ENCODE results near the gene HOXC5. TPM values are rescaled to one million over a fixed set of nuclear protein-coding genes. Genes with fewer than 3 reads are reported as not detected.

The HOXC5 gene
- total RNA-seq, 4 donors from 2014 or later, result 0.28 to 0.63 (median 0.50) TPM; not detected in 1

DNA sequence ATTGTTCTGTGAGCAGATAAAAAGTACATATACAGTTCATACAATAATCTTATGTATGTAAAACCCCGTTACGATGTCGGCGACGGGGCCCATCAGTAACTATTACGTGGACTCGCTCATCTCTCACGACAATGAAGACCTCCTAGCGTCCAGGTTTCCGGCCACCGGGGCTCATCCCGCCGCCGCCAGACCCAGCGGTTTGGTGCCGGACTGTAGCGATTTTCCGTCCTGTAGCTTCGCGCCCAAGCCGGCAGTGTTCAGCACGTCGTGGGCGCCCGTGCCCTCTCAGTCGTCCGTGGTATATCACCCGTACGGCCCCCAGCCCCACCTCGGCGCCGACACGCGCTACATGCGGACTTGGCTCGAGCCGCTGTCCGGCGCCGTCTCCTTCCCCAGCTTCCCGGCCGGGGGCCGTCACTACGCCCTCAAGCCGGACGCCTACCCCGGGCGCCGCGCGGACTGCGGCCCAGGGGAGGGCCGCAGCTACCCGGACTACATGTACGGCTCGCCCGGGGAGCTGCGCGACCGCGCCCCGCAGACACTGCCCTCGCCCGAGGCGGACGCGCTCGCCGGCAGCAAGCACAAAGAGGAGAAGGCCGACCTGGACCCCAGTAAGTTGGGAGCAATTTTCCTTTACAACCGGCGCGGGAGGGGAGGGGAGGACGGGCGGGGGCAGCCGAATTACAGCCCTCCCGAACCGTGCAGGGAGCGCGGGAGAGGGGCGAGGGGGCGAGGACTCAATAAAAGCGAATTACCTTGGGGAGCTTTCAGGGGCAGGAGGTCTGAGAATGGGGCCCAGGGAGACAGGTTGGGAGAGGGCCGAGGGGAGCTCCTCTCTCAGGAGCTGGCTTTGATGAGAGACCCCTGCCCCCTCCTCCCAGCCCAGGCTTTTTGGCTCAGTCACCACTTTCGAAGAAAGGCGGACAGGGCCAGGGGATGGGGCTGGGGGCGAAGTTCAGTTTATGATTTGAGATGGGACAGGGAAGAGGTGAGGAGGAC, 32.4 kb upstream of the HOXC5 start, which contains the start of gene HOXC9:
HOXC9 (plus strand) TSS at position 46 of the 999 bp plus-strand sequence; CDS start at position 74, 28 bp downstream.
- TF ChIP-seq, protein P1, sequence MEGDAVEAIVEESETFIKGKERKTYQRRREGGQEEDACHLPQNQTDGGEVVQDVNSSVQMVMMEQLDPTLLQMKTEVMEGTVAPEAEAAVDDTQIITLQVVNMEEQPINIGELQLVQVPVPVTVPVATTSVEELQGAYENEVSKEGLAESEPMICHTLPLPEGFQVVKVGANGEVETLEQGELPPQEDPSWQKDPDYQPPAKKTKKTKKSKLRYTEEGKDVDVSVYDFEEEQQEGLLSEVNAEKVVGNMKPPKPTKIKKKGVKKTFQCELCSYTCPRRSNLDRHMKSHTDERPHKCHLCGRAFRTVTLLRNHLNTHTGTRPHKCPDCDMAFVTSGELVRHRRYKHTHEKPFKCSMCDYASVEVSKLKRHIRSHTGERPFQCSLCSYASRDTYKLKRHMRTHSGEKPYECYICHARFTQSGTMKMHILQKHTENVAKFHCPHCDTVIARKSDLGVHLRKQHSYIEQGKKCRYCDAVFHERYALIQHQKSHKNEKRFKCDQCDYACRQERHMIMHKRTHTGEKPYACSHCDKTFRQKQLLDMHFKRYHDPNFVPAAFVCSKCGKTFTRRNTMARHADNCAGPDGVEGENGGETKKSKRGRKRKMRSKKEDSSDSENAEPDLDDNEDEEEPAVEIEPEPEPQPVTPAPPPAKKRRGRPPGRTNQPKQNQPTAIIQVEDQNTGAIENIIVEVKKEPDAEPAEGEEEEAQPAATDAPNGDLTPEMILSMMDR (IDR thresholded peaks at IDR 0.05), result no peak
- ATAC-seq (ENCODE audit: low FRiP score), result peak; percentile 42
- no peak for DNase-seq (ENCODE audit: low spot score)

DNA sequence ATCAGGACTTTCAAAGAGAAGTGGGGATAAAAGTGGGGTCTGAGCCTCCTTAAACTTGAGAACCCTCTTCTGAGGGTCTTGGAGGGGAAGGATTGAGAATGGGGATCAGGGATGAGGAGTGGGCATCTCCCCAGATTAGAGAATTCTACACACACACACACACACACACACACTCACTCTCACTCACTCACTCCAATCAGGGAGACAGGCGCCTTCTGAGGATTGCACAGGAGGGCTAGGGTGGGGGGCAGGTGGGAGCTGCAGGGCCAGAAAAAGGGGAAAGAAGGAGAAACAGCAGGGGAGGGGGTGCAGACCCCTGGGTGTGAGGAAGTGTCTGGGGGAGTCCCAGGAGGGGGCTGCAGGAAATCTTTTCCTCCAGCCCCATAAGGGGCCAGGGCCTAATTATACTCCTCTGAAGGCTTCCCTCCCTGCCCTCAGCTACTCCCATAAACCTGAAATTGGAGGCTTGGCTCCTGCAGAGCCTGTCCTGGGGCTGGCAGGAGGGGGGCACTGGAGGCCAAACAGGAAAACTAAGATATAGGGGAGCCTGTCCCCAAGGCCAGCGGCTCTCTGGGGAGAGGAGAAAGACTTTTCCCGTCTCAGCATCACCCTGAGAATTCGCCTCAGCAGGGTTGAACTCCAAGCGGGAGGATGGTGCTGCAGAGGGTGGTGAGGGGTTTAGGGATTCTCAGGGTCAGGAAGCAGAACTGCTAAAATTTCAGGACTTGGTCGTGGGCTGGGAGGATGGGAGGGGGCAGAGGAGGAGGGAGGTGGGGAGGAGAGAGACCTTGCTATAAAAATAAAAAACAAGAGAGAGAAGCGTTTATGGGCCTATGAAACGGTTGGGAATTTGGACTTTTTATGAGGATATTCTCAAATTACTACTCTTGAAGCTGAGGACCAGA, 31.3 kb upstream of the HOXC5 start:
- TF ChIP-seq, protein P1 (IDR thresholded peaks at IDR 0.05), result no peak
- no peak for DNase-seq (ENCODE audit: low spot score)
- ATAC-seq (ENCODE audit: low FRiP score), result no peak

DNA sequence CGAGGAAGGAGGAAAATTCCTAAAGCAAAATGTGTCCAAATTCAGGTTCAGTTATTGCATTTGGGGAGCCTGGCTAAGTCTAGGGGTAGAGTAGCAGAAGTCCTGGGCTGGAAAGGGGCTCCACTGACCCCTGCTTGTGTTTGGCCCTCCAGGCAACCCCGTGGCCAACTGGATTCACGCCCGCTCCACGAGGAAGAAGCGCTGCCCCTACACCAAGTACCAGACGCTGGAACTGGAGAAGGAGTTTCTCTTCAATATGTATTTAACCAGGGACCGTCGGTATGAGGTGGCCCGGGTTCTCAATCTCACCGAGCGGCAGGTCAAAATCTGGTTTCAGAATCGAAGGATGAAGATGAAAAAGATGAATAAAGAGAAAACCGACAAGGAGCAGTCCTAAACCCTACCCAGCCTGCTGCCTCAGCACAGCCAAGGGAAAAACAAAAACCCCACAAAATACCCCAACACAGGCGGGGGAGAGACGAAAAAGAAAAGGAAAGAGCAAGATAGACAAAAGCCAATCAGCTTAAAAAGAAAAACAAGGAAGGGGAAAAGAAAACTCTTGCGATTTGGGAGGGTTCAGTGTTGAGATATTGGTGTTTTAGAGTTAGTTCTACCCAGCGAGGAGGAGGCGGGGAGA, 30.5 kb upstream of the HOXC5 start:
- no peak for ATAC-seq (ENCODE audit: low FRiP score)
- DNase-seq (ENCODE audit: low spot score), result no peak
- TF ChIP-seq, protein P1 (IDR thresholded peaks at IDR 0.05), result no peak

DNA sequence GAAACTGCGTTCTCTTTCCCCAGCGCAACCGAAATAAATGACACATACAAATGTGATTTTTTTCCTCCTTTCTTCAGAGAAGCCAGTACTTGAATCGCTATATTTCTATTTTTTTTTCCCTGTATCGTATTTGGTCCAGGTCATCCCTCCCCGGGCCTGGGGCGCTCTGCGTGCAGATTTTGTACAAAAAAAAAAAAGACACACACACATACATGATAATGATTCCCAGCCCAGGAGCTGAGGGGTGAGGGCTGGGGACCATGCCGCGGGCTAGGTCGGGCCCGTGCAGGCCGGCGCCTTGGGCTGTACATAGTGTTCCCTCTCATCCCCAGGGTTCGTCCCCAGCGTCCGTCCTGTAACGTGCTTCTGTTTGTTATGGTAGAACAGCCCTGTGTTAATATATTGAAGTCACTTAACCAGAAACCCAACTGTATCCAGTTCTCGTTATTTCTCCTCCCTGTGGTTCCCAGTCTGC, 29.9 kb upstream of the HOXC5 start:
- ATAC-seq (ENCODE audit: low FRiP score) (no peak), DNase-seq (ENCODE audit: low spot score) (no peak)
- TF ChIP-seq, protein P1 (IDR thresholded peaks at IDR 0.05), result no peak

DNA sequence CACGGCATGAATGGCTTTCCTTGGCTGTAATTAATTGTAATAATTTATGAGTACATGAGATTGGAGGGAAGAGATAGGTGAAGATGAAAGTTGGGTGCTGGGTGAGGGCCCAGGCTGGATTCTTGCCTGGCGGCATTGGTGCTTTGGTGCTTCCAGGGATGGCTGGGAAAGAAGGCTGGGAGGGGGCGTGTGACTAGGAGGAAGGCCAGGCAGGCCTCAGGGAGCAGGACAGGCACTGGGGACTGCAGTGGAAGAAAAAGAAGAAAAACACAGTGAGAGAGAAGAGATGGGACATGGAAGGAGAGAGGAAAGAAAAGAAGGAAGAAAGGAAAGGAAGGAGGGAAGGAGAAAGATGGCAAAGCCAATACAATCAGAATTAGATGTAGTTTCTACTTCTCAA, 29.2 kb upstream of the HOXC5 start:
- no peak for ATAC-seq (ENCODE audit: low FRiP score)
- TF ChIP-seq, protein P1 (IDR thresholded peaks at IDR 0.05), result no peak
- DNase-seq (ENCODE audit: low spot score), result no peak

DNA sequence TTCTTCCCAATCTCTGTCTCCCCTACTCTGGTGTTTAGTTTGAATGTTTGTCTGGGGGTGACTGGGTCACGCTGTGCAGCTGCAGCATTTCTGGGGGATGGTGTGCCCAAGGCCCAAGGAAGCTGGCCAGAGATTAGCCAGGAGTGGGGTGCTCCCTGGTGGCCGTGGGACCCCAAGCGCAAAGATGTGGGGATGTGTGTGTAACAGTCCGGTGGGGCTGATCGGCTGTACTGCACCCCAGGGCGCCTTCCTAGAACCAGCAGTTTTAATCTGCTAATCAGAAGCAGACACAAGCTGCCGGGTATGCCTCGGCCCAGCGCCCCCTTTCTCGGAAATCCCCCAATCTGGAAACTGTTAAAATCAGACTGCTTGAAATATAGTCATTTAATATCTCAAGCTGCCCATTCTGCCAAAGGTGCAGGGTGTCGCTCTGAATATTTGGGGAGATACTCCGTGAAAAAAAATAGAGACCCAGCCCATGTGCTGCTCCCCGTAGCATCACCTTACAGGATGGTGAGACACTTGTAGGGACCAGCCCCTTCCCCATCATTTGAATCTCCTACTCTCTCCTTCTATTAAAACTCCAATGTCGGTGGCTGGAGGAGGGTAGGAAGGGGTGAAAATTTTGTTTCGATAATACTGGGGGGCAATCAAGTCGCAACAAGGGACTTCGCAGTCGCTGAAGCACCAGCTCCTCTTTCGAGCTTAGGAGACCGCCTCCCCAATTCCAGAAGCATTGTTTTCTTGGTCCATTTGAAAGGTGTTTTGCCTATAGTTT, 28.6 kb upstream of the HOXC5 start:
- ATAC-seq (ENCODE audit: low FRiP score) (no peak), DNase-seq (ENCODE audit: low spot score) (no peak)
- TF ChIP-seq, protein P1 (IDR thresholded peaks at IDR 0.05), result no peak

Measured in omental fat pad (tissue), 4 donors.